SK-N-SH (cell line): Measurements from ENCODE around the gene LARGE1. TPM values are rescaled to one million over a fixed set of nuclear protein-coding genes. Genes with fewer than 3 reads are reported as not detected.

Experiments
- CTCF ChIA-PET: fragments of 300-600, 350-600 bp; formaldehyde crosslinking; extraction: SDS; loops from one replicate; lab custom pipeline; 2021; lab: Yijun Ruan, JAX
- POLR2A ChIA-PET: fragments of 350-600 bp; sonication (Branson Sonifier 250); formaldehyde crosslinking; extraction: SDS; loops from one replicate; lab custom pipeline; 2020; ENCODE audit warnings: antibody characterized with exemption, inconsistent platforms; lab: Yijun Ruan, JAX
- DNase-seq: peaks from one replicate; pipeline ENCODE4 v3.0.0; 2012
- H2AFZ ChIP-seq: fragments of 200-600 bp; sonication (generic); 2 replicates; pipeline ENCODE4 v1.8.1; 2016; ENCODE audit warnings: antibody characterized with exemption, mild to moderate bottlenecking, low read depth
- H3F3A ChIP-seq: fragments of 200-600 bp; sonication (generic); replicated peaks from 2 replicates; pipeline ENCODE3; 2016; ENCODE audit warnings: antibody characterized with exemption, mild to moderate bottlenecking; ENCODE audit not compliant: insufficient read depth
- H3K27ac ChIP-seq, 2 experiments: fragments of 200-500 bp in 1 of 2; fragments of 200-600 bp in 1 of 2; sonication (Bioruptor generic) in 1 of 2; sonication (generic), shearing (Covaris generic) in 1 of 2; 2 replicates each; pipeline versions ENCODE4 v1.5.1 to v1.6.1; 2014 to 2016; ENCODE audit warnings: low read depth in 2 of 2, inconsistent platforms in 1 of 2, low read length in 1 of 2, mild to moderate bottlenecking in 1 of 2, mixed read lengths in 1 of 2
- H3K27me3 ChIP-seq: fragments of 200-600 bp; sonication (generic), shearing (Covaris generic); 2 replicates; pipeline ENCODE4 v1.6.1; 2016; ENCODE audit warnings: mixed run types; ENCODE audit not compliant: insufficient read depth
- H3K36me3 ChIP-seq, 2 experiments: fragments of 200-500 bp in 1 of 2; fragments of 200-600 bp in 1 of 2; sonication (Bioruptor generic) in 1 of 2; sonication (generic) in 1 of 2; replicated peaks in 1 of 2; 2 replicates each; pipeline versions ENCODE3 to v1.5.1; 2014 to 2016; ENCODE audit warnings: low read length in 1 of 2, mild to moderate bottlenecking in 1 of 2; ENCODE audit not compliant: insufficient read depth in 2 of 2, control insufficient read depth in 1 of 2
- H3K4me1 ChIP-seq, 2 experiments: fragments of 200-500 bp in 1 of 2; fragments of 200-600 bp in 1 of 2; sonication (Bioruptor generic) in 1 of 2; sonication (generic), shearing (Covaris generic) in 1 of 2; 2 replicates each; pipeline versions ENCODE4 v1.5.1 to v1.6.1; 2014 to 2016; ENCODE audit warnings: low read depth in 1 of 2, low read length in 1 of 2, mixed run types in 1 of 2; ENCODE audit not compliant: insufficient read depth in 2 of 2, control insufficient read depth in 1 of 2
- H3K4me2 ChIP-seq: fragments of 200-600 bp; sonication (generic), shearing (Covaris generic); 2 replicates; pipeline ENCODE4 v1.6.1; 2017; ENCODE audit warnings: mixed run types
- H3K4me3 ChIP-seq, 2 experiments: fragments of 200-500 bp in 1 of 2; fragments of 200-600 bp in 1 of 2; sonication (Bioruptor generic) in 1 of 2; sonication (generic), shearing (Covaris generic) in 1 of 2; 2 replicates each; pipeline versions ENCODE4 v1.5.1 to v1.8.1; 2014 to 2016; ENCODE audit warnings: low read depth in 2 of 2, inconsistent platforms in 1 of 2, low read length in 1 of 2, mild to moderate bottlenecking in 1 of 2, mixed read lengths in 1 of 2, moderate library complexity in 1 of 2
- H3K79me2 ChIP-seq: fragments of 200-600 bp; sonication (generic); 2 replicates; pipeline ENCODE4 v1.8.1; 2017; ENCODE audit warnings: mild to moderate bottlenecking; ENCODE audit not compliant: insufficient read depth
- H3K9ac ChIP-seq: fragments of 200-600 bp; sonication (generic); 2 replicates; pipeline ENCODE4 v1.6.1; 2017; ENCODE audit warnings: mixed run types
- H3K9me2 ChIP-seq: fragments of 200-600 bp; sonication (generic); 2 replicates; pipeline ENCODE4 v1.6.1; 2017; ENCODE audit warnings: mixed run types
- H3K9me3 ChIP-seq: fragments of 200-600 bp; sonication (generic); 2 replicates; pipeline ENCODE4 v1.6.1; 2017; ENCODE audit warnings: mixed run types, mild to moderate bottlenecking, moderate library complexity
- H4K20me1 ChIP-seq: fragments of 200-600 bp; sonication (generic); 2 replicates; pipeline ENCODE4 v1.6.1; 2017; ENCODE audit warnings: mild to moderate bottlenecking, mixed run types; ENCODE audit not compliant: insufficient read depth
- CHD2 ChIP-seq: fragments of 150-350 bp; IDR thresholded peaks from 2 replicates; pipeline ENCODE4 v1.6.1; 2018; ENCODE audit warnings: low read length; ENCODE audit not compliant: partially characterized antibody
- EP300 ChIP-seq, 2 experiments: IDR thresholded peaks; 2 replicates each; pipeline versions ENCODE4 v1.4.0 to v1.6.1; 2012; ENCODE audit warnings: borderline replicate concordance in 1 of 2, low read depth in 1 of 2, low read length in 1 of 2
- FOSL2 ChIP-seq: IDR thresholded peaks from 2 replicates; pipeline ENCODE4 v1.4.0; 2012; ENCODE audit warnings: low read depth, mild to moderate bottlenecking, moderate library complexity, borderline replicate concordance
- FOXJ3 ChIP-seq: sonication (generic); formaldehyde crosslinking; IDR thresholded peaks from 2 replicates; pipeline ENCODE4 v1.5.1; 2020; ENCODE audit warnings: mild to moderate bottlenecking, missing genetic modification reagents
- FOXM1 ChIP-seq: IDR thresholded peaks from 2 replicates; pipeline ENCODE4 v1.4.0; 2012; ENCODE audit warnings: low read depth, mild to moderate bottlenecking
- GABPA ChIP-seq: IDR thresholded peaks from 2 replicates; pipeline ENCODE4 v1.4.0; 2012; ENCODE audit warnings: low read depth, mild to moderate bottlenecking
- JUND ChIP-seq: IDR thresholded peaks from 2 replicates; pipeline ENCODE4 v1.4.0; 2012
- MEF2A ChIP-seq: IDR thresholded peaks from 2 replicates; pipeline ENCODE4 v1.4.0; 2012; ENCODE audit warnings: low read depth, borderline replicate concordance
- MXI1 ChIP-seq: IDR thresholded peaks from 2 replicates; pipeline ENCODE4 v1.6.1; 2012; ENCODE audit warnings: mild to moderate bottlenecking, low read depth, low read length, improper control_type of control experiment
- NRF1 ChIP-seq: IDR thresholded peaks from 2 replicates; pipeline ENCODE4 v1.6.1; 2012; ENCODE audit warnings: low read depth, mild to moderate bottlenecking, low read length
- PBX3 ChIP-seq: IDR thresholded peaks from 2 replicates; pipeline ENCODE4; 2012
- POLR2AphosphoS5 ChIP-seq: IDR thresholded peaks from 2 replicates; pipeline ENCODE4 v1.6.1; 2012; ENCODE audit warnings: low read depth, low read length
- RCOR1 ChIP-seq: fragments of 150-350 bp; IDR thresholded peaks from 2 replicates; pipeline ENCODE4 v1.6.1; 2017; ENCODE audit warnings: antibody characterized with exemption, low read length
- REST ChIP-seq: IDR thresholded peaks from 2 replicates; pipeline ENCODE4 v1.6.1; 2012; ENCODE audit warnings: mild to moderate bottlenecking, low read depth, low read length, moderate library complexity
- RFX5 ChIP-seq: IDR thresholded peaks from 2 replicates; pipeline ENCODE4 v1.6.1; 2012; ENCODE audit warnings: mild to moderate bottlenecking, improper control_type of control experiment, low read length
- RXRA ChIP-seq: IDR thresholded peaks from 2 replicates; pipeline ENCODE4 v1.4.0; 2012; ENCODE audit warnings: low read depth, mild to moderate bottlenecking, borderline replicate concordance
- SIN3A ChIP-seq: IDR thresholded peaks from 2 replicates; pipeline ENCODE4 v1.6.1; 2012; ENCODE audit warnings: low read depth, mild to moderate bottlenecking, low read length, moderate library complexity, borderline replicate concordance
- SMC3 ChIP-seq: IDR thresholded peaks from 2 replicates; pipeline ENCODE4 v1.6.1; 2012; ENCODE audit warnings: low read depth, low read length, improper control_type of control experiment
- TAF1 ChIP-seq: IDR thresholded peaks from 2 replicates; pipeline ENCODE4 v1.6.1; 2012; ENCODE audit warnings: low read depth, mild to moderate bottlenecking, low read length, moderate library complexity, borderline replicate concordance
- TEAD4 ChIP-seq: IDR thresholded peaks from 2 replicates; pipeline ENCODE4 v1.4.0; 2012; ENCODE audit warnings: mild to moderate bottlenecking, borderline replicate concordance; ENCODE audit not compliant: insufficient read depth
- YY1 ChIP-seq: IDR thresholded peaks from 2 replicates; pipeline ENCODE4 v1.4.0; 2012; ENCODE audit warnings: low read depth, mild to moderate bottlenecking
- ZBTB33 ChIP-seq: IDR thresholded peaks from 2 replicates; pipeline ENCODE4 v1.4.0; 2012; ENCODE audit warnings: low read depth, borderline replicate concordance
- WGBS: methylation state at CpG from one replicate; pipeline ENCODE4 v1.1.6; 2017; ENCODE audit warnings: low lambda C conversion rate; 5-methylcytosine and 5-hydroxymethylcytosine counted together
- polyA plus RNA-seq, 3 experiments: library from polyadenylated mRNA; depleted of rRNA; stranded (reverse); fragments of >200 nt; gene quantifications; 2 replicates each; pipeline ENCODE4 v1.2.3, GENCODE V29; 2012

The LARGE1 gene
- polyA plus RNA-seq, 1 of the 3 experiments (the other 2 are of a cell fraction), result 1.1 TPM

- H4K20me1 ChIP-seq, result no peaks in the 10 kb centered on the region
- POLR2A ChIA-PET, result no interaction called here
- no peaks in the 10 kb centered on the region for H3F3A ChIP-seq
- WGBS, result 50% methylated on average over 6 of the region's 6 CpGs
- no peaks in the 10 kb centered on the region for H3K9me3 ChIP-seq
- H3K27ac ChIP-seq, result no peak overlapping the region
- no peak overlapping the region for H3K9ac ChIP-seq
- H3K79me2 ChIP-seq, result no peaks in the 10 kb centered on the region
- H3K27me3 ChIP-seq, result no peaks in the 10 kb centered on the region
- H3K36me3 ChIP-seq, result no peaks in the 10 kb centered on the region
- CTCF ChIA-PET, result no interaction called here
- no peak for TF ChIP-seq FOSL2
- no peak for TF ChIP-seq SIN3A
- TF ChIP-seq GABPA, result no peak
- no peak for TF ChIP-seq TAF1
- no peak for TF ChIP-seq EP300 (IDR thresholded peaks at IDR 0.05; ENCODE audit: borderline replicate concordance in 1 of 2, low read depth in 1 of 2, low read length in 1 of 2)
- TF ChIP-seq MEF2A, result no peak
- TF ChIP-seq YY1, result no peak
- DNase-seq, result no peak
- no peak overlapping the region for H3K4me3 ChIP-seq
- H3K9me2 ChIP-seq, result no peaks in the 10 kb centered on the region
- H3K4me2 ChIP-seq, result no peak overlapping the region
- peaks cover 0 to 2% of the 10 kb centered on the region in 2 experiments; a peak in 1 of 4 replicates for H3K4me1 ChIP-seq
- no peak overlapping the region for H2AFZ ChIP-seq
Measured at GRCh38 chr22:33774781-33775180, 145.5 kb downstream of the LARGE1 start.

GRCh38 chr22:33772745-33773144 is 147.5 kb downstream of the LARGE1 start:
- WGBS, result 51% methylated on average over 6 of the region's 6 CpGs
- H3K4me2 ChIP-seq, result no peak overlapping the region
- H3F3A ChIP-seq, result no peaks in the 10 kb centered on the region
- no peaks in the 10 kb centered on the region for H3K9me3 ChIP-seq
- H3K79me2 ChIP-seq, result no peaks in the 10 kb centered on the region
- H3K9ac ChIP-seq, result no peak overlapping the region
- DNase-seq, result no peak
- no peak overlapping the region for H3K4me3 ChIP-seq
- no peak overlapping the region for H3K27ac ChIP-seq
- TF ChIP-seq FOXJ3 (CRISPR knock-in tag) (no peak), NRF1 (no peak), RXRA (no peak), RFX5 (no peak), MXI1 (no peak), RCOR1 (no peak), JUND (no peak), FOXM1 (no peak), SIN3A (no peak), TAF1 (no peak), REST (no peak), CHD2 (no peak), TEAD4 (no peak), POLR2AphosphoS5 (no peak), ZBTB33 (no peak), PBX3 (no peak), MEF2A (no peak), GABPA (no peak), SMC3 (no peak)
- TF ChIP-seq, all 33 proteins: peak for 0
- Histone ChIP-seq H3K27me3 (no peaks in the 10 kb centered on the region), H3K4me1 (peaks cover 0 to 2% of the 10 kb centered on the region in 2 experiments; a peak in 1 of 4 replicates), H2AFZ (no peak overlapping the region), H3K36me3 (no peaks in the 10 kb centered on the region), H3K9me2 (no peaks in the 10 kb centered on the region), H4K20me1 (no peaks in the 10 kb centered on the region)
- ChIA-PET POLR2A (no interaction called here), CTCF (no interaction called here)
